Upper lobe of right lung (tissue), 1 donor: ENCODE data around the gene TMEM272. TPM values are rescaled to one million over a fixed set of nuclear protein-coding genes. Genes with fewer than 3 reads are reported as not detected.

ENCODE experiments used
- ATAC-seq: fragments of 200-7000 bp; cut with Tn5 transposase; one replicate; pipeline ENCODE4 v1.9.1; 2020; ENCODE audit warnings: mild to moderate bottlenecking, moderate library complexity
- DNase-seq: peaks from one replicate; pipeline ENCODE4 v3.0.0-alpha.2; 2020
- H3K27ac ChIP-seq: fragments of 200-600 bp; one replicate; pipeline ENCODE4 v1.8.0; 2022
- H3K27me3 ChIP-seq: fragments of 200-600 bp; one replicate; pipeline ENCODE4 v1.8.0; 2022; ENCODE audit warnings: mild to moderate bottlenecking
- H3K36me3 ChIP-seq: fragments of 200-600 bp; one replicate; pipeline ENCODE4 v1.8.0; 2022
- H3K4me1 ChIP-seq: fragments of 200-600 bp; one replicate; pipeline ENCODE4 v1.8.0; 2022
- H3K4me3 ChIP-seq: fragments of 200-600 bp; one replicate; pipeline ENCODE4 v1.8.0; 2022; ENCODE audit warnings: mild to moderate bottlenecking
- H3K9me3 ChIP-seq: fragments of 200-600 bp; one replicate; pipeline ENCODE4 v1.8.0; 2022
- intact Hi-C: fragments of 100-400 bp; cut with DNase I; formaldehyde crosslinking; loops from one replicate; pipeline ENCODE4 v1.11.0; 2022
- total RNA-seq: library from RNA; stranded (reverse); fragmentation: NEBNext Ultra II Directional; extraction: Animal tissue kit (Norgen Biotek cat#: 25700); gene quantifications from one replicate; pipeline ENCODE4 v1.2.1, GENCODE V29; 2021
- TF ChIP-seq, protein P1 (sequence below): fragments of 200-600 bp; IDR thresholded peaks from one replicate; pipeline ENCODE4 v1.8.0; 2022; ENCODE audit warnings: antibody characterized with exemption
- donor health status: DM: no; HTN: yes; CAD: no; lungs with severe emphysema.

The TMEM272 gene
- total RNA-seq, 1 donor from 2014 or later = not detected

GRCh38 chr13:51770681-51771417 is 74.1 kb downstream of the TMEM272 start:
- no peaks in the 10 kb centered on the region for H3K27me3 ChIP-seq
- ATAC-seq = peak; percentile 20

GRCh38 chr13:51770160-51770559 is 74.8 kb downstream of the TMEM272 start:
- TF ChIP-seq, protein P1, sequence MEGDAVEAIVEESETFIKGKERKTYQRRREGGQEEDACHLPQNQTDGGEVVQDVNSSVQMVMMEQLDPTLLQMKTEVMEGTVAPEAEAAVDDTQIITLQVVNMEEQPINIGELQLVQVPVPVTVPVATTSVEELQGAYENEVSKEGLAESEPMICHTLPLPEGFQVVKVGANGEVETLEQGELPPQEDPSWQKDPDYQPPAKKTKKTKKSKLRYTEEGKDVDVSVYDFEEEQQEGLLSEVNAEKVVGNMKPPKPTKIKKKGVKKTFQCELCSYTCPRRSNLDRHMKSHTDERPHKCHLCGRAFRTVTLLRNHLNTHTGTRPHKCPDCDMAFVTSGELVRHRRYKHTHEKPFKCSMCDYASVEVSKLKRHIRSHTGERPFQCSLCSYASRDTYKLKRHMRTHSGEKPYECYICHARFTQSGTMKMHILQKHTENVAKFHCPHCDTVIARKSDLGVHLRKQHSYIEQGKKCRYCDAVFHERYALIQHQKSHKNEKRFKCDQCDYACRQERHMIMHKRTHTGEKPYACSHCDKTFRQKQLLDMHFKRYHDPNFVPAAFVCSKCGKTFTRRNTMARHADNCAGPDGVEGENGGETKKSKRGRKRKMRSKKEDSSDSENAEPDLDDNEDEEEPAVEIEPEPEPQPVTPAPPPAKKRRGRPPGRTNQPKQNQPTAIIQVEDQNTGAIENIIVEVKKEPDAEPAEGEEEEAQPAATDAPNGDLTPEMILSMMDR = no peak
- Histone ChIP-seq H3K27me3 (no peaks in the 10 kb centered on the region), H3K27ac (peak overlapping the region; percentile 24), H3K36me3 (peaks cover 6% of the 10 kb centered on the region), H3K4me3 (no peak overlapping the region), H3K9me3 (no peaks in the 10 kb centered on the region), H3K4me1 (peaks cover 2% of the 10 kb centered on the region)
- intact Hi-C loops = no loop called here
- ATAC-seq (no peak), DNase-seq (no peak)

More at GRCh38 chr13:51770681-51771417, 74.1 kb downstream of the TMEM272 start:
- Histone ChIP-seq H3K4me3 (no peak overlapping the region), H3K4me1 (no peaks in the 10 kb centered on the region), H3K9me3 (no peaks in the 10 kb centered on the region), H3K27ac (peak overlapping the region; percentile 24), H3K36me3 (peaks cover 6% of the 10 kb centered on the region)
- no peak for DNase-seq
- TF ChIP-seq, protein P1 = no peak
- intact Hi-C loops = no loop called here

- Histone ChIP-seq H3K36me3 (peaks cover 6% of the 10 kb centered on the region), H3K9me3 (no peaks in the 10 kb centered on the region), H3K27me3 (no peaks in the 10 kb centered on the region), H3K4me3 (no peak overlapping the region), H3K4me1 (peaks cover 7% of the 10 kb centered on the region), H3K27ac (peak overlapping the region; percentile 66)
- TF ChIP-seq, protein P1 = no peak
- DNase-seq (peak; percentile 78), ATAC-seq (peak; percentile 83)
- intact Hi-C loops = no loop called here
Measured at GRCh38 chr13:51769455-51770127, 75.4 kb downstream of the TMEM272 start.

GRCh38 chr13:51768976-51769375 is 76.0 kb downstream of the TMEM272 start:
- Histone ChIP-seq H3K36me3 (peaks cover 6% of the 10 kb centered on the region), H3K4me1 (peaks cover 14% of the 10 kb centered on the region), H3K27me3 (no peaks in the 10 kb centered on the region), H3K9me3 (no peaks in the 10 kb centered on the region), H3K4me3 (no peak overlapping the region), H3K27ac (no peak overlapping the region)
- TF ChIP-seq, protein P1 = no peak
- ATAC-seq (no peak), DNase-seq (no peak)
- intact Hi-C loops = no loop called here

DNA sequence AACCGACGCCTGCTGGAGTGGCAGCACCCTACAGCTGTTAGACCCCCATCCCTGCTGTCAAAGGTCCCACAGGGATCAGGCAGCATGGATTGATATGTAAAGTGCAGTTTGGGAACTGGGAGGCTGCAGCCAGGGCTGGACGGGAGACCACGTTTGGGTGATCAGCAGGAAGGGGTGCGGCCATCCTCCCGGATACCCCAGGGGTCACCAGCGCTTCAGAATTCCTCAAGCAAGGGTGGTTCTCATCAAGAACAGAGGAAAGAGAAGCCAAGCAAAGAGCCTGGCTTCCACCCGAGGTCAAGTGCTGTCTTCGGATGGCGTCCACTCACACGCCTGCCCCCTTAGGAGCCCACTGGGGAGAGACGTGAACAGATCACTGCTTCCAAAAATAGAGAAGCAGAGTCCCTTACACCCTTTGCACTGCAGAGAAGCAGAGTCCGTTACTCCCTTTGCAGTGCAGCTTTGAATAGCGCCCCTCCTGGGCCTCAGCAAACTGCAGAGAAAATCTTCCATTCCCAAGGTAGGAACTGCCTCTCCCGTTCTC is 76.5 kb downstream of the TMEM272 start:
- Histone ChIP-seq H3K4me1 (peaks cover 15% of the 10 kb centered on the region), H3K9me3 (no peaks in the 10 kb centered on the region), H3K4me3 (no peak overlapping the region), H3K27me3 (no peaks in the 10 kb centered on the region), H3K36me3 (peaks cover 6% of the 10 kb centered on the region), H3K27ac (no peak overlapping the region)
- TF ChIP-seq, protein P1 = no peak
- DNase-seq = no peak
- intact Hi-C loops = no loop called here
- no peak for ATAC-seq
